K562 (cell line): ENCODE data around the gene SRP9. TPM values are rescaled to one million over a fixed set of nuclear protein-coding genes. Genes with fewer than 3 reads are reported as not detected.

Experiments used
- ATF7 ChIP-seq: fragments of 450-650 bp; IDR thresholded peaks from 2 replicates; pipeline ENCODE4 v1.7.1; 2014; ENCODE audit warnings: mild to moderate bottlenecking, moderate library complexity
- CBX3 ChIP-seq, 2 experiments: IDR thresholded peaks; 1 replicate in 1 of 2; 2 replicates in 1 of 2; pipeline ENCODE4 v1.6.1; 2012; ENCODE audit warnings: inconsistent platforms in 2 of 2, low read length in 2 of 2, borderline replicate concordance in 1 of 2, control low read depth in 1 of 2
- CBX5 ChIP-seq: IDR thresholded peaks from 2 replicates; pipeline ENCODE4 v1.6.1; 2014; ENCODE audit warnings: low read depth, borderline replicate concordance
- CC2D1A ChIP-seq: fragments of 450-650 bp; IDR thresholded peaks from 2 replicates; pipeline ENCODE4 v1.6.1; 2017; ENCODE audit warnings: mild to moderate bottlenecking
- CREM ChIP-seq: IDR thresholded peaks from 2 replicates; pipeline ENCODE4 v1.6.1; 2014; ENCODE audit warnings: antibody characterized with exemption, low read depth
- ELF2 ChIP-seq: fragments of 250-450 bp; sonication (Bioruptor Pico); IDR thresholded peaks from 2 replicates; pipeline ENCODE4 v1.5.0; 2021; ENCODE audit warnings: mild to moderate bottlenecking
- KAT8 ChIP-seq: fragments of 450-650 bp; IDR thresholded peaks from 2 replicates; pipeline ENCODE4 v1.6.1; 2016; ENCODE audit warnings: low read depth, mild to moderate bottlenecking
- NELFE ChIP-seq: IDR thresholded peaks from 2 replicates; pipeline ENCODE4 v1.6.1; 2011; ENCODE audit warnings: mild to moderate bottlenecking; ENCODE audit not compliant: insufficient read depth, insufficient read length
- PHF20 ChIP-seq: fragments of 450-650 bp; IDR thresholded peaks from 2 replicates; pipeline ENCODE4 v1.6.1; 2018; ENCODE audit not compliant: partially characterized antibody
- RAD21 ChIP-seq, 2 experiments: fragments of 250-450 bp in 1 of 2; fragments of 450-650 bp in 1 of 2; sonication (Bioruptor Pico) in 1 of 2; formaldehyde crosslinking in 1 of 2; IDR thresholded peaks in 1 of 2; conservative IDR thresholded peaks in 1 of 2; 2 replicates each; pipeline versions ENCODE4 v1.4.0 to v1.8.0; 2020 to 2022; ENCODE audit warnings: mild to moderate bottlenecking in 2 of 2, moderate library complexity in 1 of 2
- RB1 ChIP-seq: fragments of 450-650 bp; IDR thresholded peaks from 2 replicates; pipeline ENCODE4 v1.6.1; 2017; ENCODE audit warnings: low read depth, mild to moderate bottlenecking
- SMARCA5 ChIP-seq: fragments of 450-650 bp; IDR thresholded peaks from 2 replicates; pipeline ENCODE4 v1.6.1; 2016
- SMC3 ChIP-seq: conservative IDR thresholded peaks from 2 replicates; pipeline ENCODE4 v1.6.1; 2011; ENCODE audit warnings: low read depth, low read length, improper control_type of control experiment; ENCODE audit not compliant: insufficient read depth
- ZFP36 ChIP-seq: fragments of 150-350 bp; IDR thresholded peaks from 2 replicates; pipeline ENCODE4 v1.6.1; 2018; ENCODE audit warnings: low read length, low read depth; ENCODE audit not compliant: partially characterized antibody
- ZHX1 ChIP-seq: fragments of 150-350 bp; conservative IDR thresholded peaks from 2 replicates; pipeline ENCODE4 v1.6.1; 2014; ENCODE audit warnings: low read length
- ZKSCAN1 ChIP-seq: fragments of 150-350 bp; IDR thresholded peaks from 2 replicates; pipeline ENCODE4 v1.6.1; 2016; ENCODE audit warnings: low read depth, low read length
- ZNF586 ChIP-seq: fragments of 450-650 bp; formaldehyde crosslinking; conservative IDR thresholded peaks from 2 replicates; pipeline ENCODE4 v1.4.0; 2020; ENCODE audit warnings: mild to moderate bottlenecking, moderate library complexity
- polyA plus RNA-seq, 8 experiments: library from polyadenylated mRNA; depleted of rRNA in 4 of 8; stranded (reverse) in 5 of 8; unstranded in 3 of 8; fragments of >200 nt; fragmentation: Nextera tagmentation in 2 of 8; fragmentation: Illumina TruSeq in 1 of 8; extraction: Ambion mirVana in 2 of 8; extraction: Trizol in 1 of 8; gene quantifications; 2 replicates each; pipeline versions ENCODE4 v1.2.1 to v1.2.3, GENCODE V29; 2011 to 2014; ENCODE audit warnings: inconsistent platforms in 1 of 8, missing spikeins in 1 of 8
- total RNA-seq, 7 experiments: library from RNA; depleted of rRNA in 6 of 7; stranded (reverse); fragments of >200 nt in 6 of 7; fragmentation: Illumina TruSeq in 2 of 7; extraction: Trizol in 2 of 7; gene quantifications; 2 replicates each; pipeline versions ENCODE4 v1.2.1 to v1.2.3, GENCODE V29; 2011 to 2021; ENCODE audit warnings: low replicate concordance in 1 of 7
- TF ChIP-seq, protein P1 (sequence below): sonication (generic); formaldehyde crosslinking; IDR thresholded peaks from 2 replicates; pipeline ENCODE4 v1.8.0; 2022; ENCODE audit warnings: missing genetic modification reagents, mild to moderate bottlenecking, moderate library complexity, borderline replicate concordance
- TF ChIP-seq, protein P2 (sequence below), 3 experiments: IDR thresholded peaks in 2 of 3; conservative IDR thresholded peaks in 1 of 3; 2 replicates each; pipeline ENCODE4 v1.5.1; 2011 to 2012; ENCODE audit warnings: low read length in 3 of 3, mild to moderate bottlenecking in 3 of 3, control low read depth in 2 of 3, improper control_type of control experiment in 1 of 3, inconsistent platforms in 1 of 3, low read depth in 1 of 3, mixed read lengths in 1 of 3, moderate library complexity in 1 of 3; ENCODE audit not compliant: insufficient read depth in 2 of 3
- TF ChIP-seq, protein P3 (sequence below): fragments of 450-650 bp; formaldehyde crosslinking; IDR thresholded peaks from 2 replicates; pipeline ENCODE4 v1.4.0; 2020; ENCODE audit warnings: mild to moderate bottlenecking, moderate library complexity

Gene SRP9
- total and polyA plus RNA-seq, 9 of the 15 experiments (the other 6 are each of a cell fraction or from before 2014, with no cell fraction given), result 273 to 1,892 (median 668) TPM

GRCh38 chr1:225772323-225772768, 5.3 kb upstream of the SRP9 start (continued):
- peak; percentile 64; the same call in 1 of the 2 replicates for TF ChIP-seq CREM
- 0 out of 2 replicates have a peak, but pooled peaks have one; percentile 25 for TF ChIP-seq ZHX1
- TF ChIP-seq, protein P1, sequence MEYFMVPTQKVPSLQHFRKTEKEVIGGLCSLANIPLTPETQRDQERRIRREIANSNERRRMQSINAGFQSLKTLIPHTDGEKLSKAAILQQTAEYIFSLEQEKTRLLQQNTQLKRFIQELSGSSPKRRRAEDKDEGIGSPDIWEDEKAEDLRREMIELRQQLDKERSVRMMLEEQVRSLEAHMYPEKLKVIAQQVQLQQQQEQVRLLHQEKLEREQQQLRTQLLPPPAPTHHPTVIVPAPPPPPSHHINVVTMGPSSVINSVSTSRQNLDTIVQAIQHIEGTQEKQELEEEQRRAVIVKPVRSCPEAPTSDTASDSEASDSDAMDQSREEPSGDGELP (CRISPR knock-in tag), result peak; percentile 33; the same call in 1 of the 2 replicates
- TF ChIP-seq ZNF586, result no peak
- TF ChIP-seq KAT8, result peak; percentile 89; the same call in 1 of the 2 replicates
- TF ChIP-seq ZKSCAN1, result 0 out of 2 replicates have a peak, but pooled peaks have one; percentile 38
- TF ChIP-seq CBX5, result 0 out of 2 replicates have a peak, but pooled peaks have one; percentile 38
- peak; percentile 92 for TF ChIP-seq SMC3
- TF ChIP-seq, protein P2, sequence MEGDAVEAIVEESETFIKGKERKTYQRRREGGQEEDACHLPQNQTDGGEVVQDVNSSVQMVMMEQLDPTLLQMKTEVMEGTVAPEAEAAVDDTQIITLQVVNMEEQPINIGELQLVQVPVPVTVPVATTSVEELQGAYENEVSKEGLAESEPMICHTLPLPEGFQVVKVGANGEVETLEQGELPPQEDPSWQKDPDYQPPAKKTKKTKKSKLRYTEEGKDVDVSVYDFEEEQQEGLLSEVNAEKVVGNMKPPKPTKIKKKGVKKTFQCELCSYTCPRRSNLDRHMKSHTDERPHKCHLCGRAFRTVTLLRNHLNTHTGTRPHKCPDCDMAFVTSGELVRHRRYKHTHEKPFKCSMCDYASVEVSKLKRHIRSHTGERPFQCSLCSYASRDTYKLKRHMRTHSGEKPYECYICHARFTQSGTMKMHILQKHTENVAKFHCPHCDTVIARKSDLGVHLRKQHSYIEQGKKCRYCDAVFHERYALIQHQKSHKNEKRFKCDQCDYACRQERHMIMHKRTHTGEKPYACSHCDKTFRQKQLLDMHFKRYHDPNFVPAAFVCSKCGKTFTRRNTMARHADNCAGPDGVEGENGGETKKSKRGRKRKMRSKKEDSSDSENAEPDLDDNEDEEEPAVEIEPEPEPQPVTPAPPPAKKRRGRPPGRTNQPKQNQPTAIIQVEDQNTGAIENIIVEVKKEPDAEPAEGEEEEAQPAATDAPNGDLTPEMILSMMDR (IDR thresholded peaks at IDR 0.05 in 2 of 3, conservative IDR thresholded peaks at IDR 0.05 in 1 of 3; ENCODE audit: insufficient read depth in 2 of 3, low read depth in 1 of 3, low read length in 3 of 3), result peak; percentile 92 to 97 (median 95)
- TF ChIP-seq PHF20, result peak; percentile 24
- TF ChIP-seq RAD21 (CRISPR knock-in tag; conservative IDR thresholded peaks at IDR 0.05 in 1 of 2, IDR thresholded peaks at IDR 0.05 in 1 of 2), result peak; percentile 93 to 97
- no peak for TF ChIP-seq SMARCA5
- no peak for TF ChIP-seq NELFE
- TF ChIP-seq CBX3 (IDR thresholded peaks at IDR 0.05; ENCODE audit: borderline replicate concordance in 1 of 2, low read length in 2 of 2), result peak in 1 of 2 experiments; percentile 36; a peak in 1 of 3 replicates
- peak; percentile 52 for TF ChIP-seq ZFP36
- no peak for TF ChIP-seq ELF2 (CRISPR knock-in tag)
- TF ChIP-seq RB1, result peak; percentile 68
- TF ChIP-seq, protein P3, sequence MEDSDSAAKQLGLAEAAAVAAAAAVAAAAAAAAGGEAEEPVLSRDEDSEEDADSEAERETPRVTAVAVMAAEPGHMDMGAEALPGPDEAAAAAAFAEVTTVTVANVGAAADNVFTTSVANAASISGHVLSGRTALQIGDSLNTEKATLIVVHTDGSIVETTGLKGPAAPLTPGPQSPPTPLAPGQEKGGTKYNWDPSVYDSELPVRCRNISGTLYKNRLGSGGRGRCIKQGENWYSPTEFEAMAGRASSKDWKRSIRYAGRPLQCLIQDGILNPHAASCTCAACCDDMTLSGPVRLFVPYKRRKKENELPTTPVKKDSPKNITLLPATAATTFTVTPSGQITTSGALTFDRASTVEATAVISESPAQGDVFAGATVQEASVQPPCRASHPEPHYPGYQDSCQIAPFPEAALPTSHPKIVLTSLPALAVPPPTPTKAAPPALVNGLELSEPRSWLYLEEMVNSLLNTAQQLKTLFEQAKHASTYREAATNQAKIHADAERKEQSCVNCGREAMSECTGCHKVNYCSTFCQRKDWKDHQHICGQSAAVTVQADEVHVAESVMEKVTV, result peak; percentile 77
- TF ChIP-seq CC2D1A, result peak; percentile 70
- TF ChIP-seq ATF7, result no peak
